Activated CD4-positive, alpha-beta T cell treated with anti-CD3 and anti-CD28 coated beads, Interleukin-2, Interleukin-4, amounts not matched to agents 100 ng/mL and 50 ng/mL, durations not matched to agents 16 hours and 8 hours (primary cell): ENCODE data around the gene PAK1IP1.
"Not testable (repeated sequence)": the region's sequence is repeated elsewhere in the genome, so short reads cannot be mapped to it uniquely, and the experiment has no call there.

Experiments used
- DNase-seq: peaks from one replicate; pipeline ENCODE4 v3.0.0-alpha.2; 2020; ENCODE audit warnings: low spot score

The PAK1IP1 gene

GRCh38 chr6:10692965-10693538 lies 1.7 kb upstream of the PAK1IP1 start:
- no peak for DNase-seq

DNA sequence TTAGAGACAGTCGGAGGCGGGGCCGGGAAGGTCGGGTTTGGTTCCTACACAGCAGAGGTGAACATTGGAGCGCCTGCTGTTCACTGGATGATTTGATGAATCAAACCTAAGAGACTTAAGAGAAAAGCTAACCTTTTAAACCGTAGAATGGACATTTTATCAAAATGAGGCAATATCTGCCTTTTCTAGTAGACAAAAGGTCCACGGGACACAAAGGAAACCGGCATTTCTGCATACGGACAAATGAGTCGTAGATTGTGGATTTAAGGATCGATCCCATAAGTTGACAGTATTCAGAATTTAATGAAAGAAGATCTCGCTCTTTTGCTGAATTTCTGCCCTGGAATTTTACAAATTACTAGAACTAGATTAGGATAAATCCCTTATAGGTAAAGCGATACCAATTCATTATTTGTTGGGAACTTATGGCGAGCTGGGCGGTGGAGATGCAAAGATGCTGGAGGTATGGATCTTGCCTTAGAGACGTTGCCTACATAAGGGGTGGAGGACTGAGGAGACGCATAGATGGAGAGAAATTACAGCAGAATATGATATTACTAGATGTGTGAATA lies 400 bp downstream of the PAK1IP1 start:
- DNase-seq = no peak

- DNase-seq = no peak
These were observed 1.9 kb downstream of the PAK1IP1 start for GRCh38 chr6:10696655-10697054.

GRCh38 chr6:10713962-10714361 lies 19.2 kb downstream of the PAK1IP1 start:
- no peak for DNase-seq

GRCh38 chr6:10719296-10719963 lies 24.7 kb downstream of the PAK1IP1 start:
- peak; percentile 39 for DNase-seq

GRCh38 chr6:10719964-10720264 lies 25.1 kb downstream of the PAK1IP1 start:
- no peak for DNase-seq

- peak; percentile 54 for DNase-seq
These were observed 25.6 kb downstream of the PAK1IP1 start for GRCh38 chr6:10720265-10720959.

DNA sequence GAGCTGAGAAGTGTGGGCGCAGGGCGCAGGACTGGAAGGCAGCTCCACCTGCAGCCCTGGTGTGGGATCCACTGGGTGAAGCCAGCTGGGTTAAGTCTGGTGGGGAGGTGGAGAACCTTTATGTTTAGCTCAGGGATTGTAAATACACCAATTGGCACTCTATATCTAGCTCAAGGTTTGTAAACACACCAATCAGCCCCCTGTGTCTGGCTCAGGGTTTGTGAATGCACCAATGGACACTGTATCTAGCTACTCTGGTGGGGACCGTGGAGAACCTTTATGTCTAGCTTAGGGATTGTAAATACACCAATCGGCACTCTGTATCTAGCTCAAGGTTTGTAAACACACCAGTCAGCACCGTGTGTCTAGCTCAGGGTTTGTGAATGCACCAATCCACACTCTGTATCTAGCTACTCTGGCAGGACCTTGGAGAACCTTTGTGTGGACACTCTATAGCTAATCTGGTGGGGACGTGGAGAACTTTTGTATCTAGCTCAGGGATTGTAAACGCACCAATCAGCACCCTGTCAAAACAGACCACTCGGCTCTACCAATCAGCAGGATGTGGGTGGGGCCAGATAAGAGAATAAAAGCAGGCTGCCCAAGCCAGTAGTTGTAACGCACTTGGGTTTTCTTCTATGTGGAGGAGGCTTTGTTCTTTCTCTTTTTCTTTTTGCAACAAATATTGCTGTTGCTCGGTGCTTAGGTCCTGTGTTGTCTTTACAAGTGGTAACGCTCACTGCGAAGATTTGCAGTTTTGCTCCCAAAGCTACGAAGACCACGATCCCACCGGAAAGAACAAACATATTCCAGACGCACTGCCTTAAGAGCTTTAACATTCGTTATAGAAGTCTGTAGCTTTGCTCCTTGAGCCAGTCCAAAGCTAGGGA lies 26.4 kb downstream of the PAK1IP1 start:
- peak; percentile 39 for DNase-seq

DNA sequence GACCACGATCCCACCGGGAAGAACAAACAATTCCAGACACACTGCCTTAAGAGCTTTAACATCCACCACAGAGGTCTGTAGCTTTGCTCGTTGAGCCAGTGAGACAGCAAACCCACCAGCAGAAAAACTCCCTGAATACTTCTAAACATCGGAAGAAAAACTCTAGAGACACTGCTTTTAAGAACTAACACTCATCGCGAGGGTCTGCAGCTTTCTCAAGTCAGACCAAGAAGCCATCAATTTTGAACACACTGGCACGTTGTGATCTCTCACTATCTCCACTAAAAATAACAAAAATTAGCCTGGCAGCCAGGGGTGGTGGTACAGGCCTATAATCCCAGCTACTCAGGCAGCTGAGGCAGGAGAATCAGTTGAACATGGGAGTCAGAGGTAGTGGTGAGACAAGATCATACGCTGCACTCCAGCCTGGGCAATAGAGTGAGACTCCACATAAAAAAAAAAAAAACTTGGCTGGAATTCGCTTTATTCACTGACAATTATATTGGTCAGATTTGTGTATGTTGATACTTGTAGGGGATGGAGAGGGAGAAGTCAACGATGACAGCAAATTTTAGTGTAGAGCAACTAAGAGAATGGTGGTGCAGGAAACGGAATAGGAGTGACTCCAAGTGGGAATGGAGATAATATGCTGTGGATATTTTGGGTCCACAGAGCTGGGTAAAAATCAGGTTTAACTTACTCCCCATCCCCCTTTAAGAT lies 27.2 kb downstream of the PAK1IP1 start:
- DNase-seq = no peak

DNA sequence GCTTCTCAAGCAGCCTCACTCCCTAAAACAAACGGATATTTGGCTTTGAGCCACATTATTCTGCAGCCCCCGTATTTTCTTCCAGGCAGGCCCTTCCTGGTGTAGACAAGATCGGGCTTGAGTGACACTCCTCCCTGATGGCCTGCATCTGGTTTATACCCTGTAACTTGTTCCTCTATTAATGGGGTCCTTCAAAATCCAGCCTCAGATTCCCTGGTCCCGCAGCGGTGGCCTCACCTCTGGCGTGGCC lies 27.7 kb downstream of the PAK1IP1 start:
- no peak for DNase-seq

DNA sequence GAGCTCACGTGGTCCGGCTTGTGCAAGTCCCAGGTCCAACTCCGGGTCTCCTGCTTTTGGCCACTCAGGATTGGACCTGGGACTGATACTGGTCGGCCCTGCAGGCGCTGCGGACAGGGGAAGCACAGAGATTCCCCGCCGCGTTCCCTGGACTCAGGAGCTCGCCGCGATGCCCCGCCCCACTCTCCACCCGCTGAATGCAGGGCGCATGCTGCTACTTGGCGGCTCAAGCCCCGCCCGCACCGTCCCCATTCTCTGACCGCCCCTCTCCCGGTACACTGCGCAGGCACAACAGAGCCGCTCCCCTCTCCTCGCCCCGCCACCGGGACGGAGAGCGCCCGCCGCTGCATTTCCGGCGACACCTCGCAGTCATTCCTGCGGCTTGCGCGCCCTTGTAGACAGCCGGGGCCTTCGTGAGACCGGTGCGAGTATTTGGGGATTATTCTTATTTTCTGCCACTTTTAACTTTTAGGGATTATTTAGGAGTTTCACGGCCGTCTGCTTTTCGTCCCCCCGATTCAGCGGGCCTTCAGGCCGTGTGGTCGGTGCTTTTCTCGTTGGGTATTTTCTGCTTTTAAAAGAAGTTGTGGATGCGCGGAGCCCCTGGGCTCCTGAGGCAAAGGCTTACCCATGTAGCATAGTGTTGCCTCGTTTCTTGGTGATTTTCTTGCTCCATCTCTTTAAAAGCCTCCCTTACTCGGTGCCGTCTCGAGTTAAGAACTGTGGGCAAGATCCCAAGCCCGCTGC lies 28.2 kb downstream of the PAK1IP1 start, which contains the start of gene TMEM14C:
TMEM14C (plus strand) TSS at position 251 of the 747 bp plus-strand sequence. CDS start 1,544 bp downstream, outside the sequence.
- DNase-seq = peak; percentile 91

- no peak for DNase-seq
These were observed 28.8 kb downstream of the PAK1IP1 start for GRCh38 chr6:10723567-10723881.

GRCh38 chr6:10725044-10725443 lies 30.3 kb downstream of the PAK1IP1 start:
- DNase-seq = no peak

DNA sequence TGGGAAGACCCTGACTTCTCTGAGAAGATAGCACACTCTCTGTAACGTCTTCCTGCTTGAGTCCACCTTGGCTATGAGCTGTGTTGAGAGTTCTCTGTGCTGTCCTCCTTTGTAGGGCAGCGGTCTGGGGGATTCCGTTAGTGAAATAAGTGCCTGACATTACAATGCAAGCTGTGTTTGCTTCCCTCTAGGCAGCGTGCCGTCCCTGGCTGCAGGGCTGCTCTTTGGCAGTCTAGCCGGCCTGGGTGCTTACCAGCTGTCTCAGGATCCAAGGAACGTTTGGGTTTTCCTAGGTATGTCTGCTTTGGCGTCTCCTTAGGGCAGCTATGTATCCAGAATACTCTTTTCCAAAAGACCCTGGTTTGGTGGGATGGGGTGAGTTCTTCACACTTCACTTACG lies 30.9 kb downstream of the PAK1IP1 start:
- DNase-seq = no peak

DNA sequence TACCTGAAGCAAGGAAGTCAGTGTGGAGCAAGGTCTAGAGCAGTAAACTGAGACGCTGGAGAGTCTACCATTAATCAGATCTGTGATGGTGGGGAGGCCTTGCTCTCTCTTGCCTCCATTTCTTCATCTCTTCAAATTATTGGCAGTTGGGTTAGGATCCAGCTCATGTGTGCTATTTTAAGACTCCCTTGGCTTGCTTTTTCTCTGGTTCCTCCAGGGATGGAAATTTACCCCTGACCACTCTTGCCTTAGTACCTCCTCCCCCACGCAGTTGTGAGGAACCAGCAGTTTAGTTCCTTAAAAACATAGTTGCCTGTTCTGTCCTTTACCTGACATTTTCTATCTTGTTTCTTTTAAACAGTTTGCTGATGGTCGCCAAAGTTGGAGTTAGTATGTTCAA lies 35.5 kb downstream of the PAK1IP1 start:
- DNase-seq = no peak

DNA sequence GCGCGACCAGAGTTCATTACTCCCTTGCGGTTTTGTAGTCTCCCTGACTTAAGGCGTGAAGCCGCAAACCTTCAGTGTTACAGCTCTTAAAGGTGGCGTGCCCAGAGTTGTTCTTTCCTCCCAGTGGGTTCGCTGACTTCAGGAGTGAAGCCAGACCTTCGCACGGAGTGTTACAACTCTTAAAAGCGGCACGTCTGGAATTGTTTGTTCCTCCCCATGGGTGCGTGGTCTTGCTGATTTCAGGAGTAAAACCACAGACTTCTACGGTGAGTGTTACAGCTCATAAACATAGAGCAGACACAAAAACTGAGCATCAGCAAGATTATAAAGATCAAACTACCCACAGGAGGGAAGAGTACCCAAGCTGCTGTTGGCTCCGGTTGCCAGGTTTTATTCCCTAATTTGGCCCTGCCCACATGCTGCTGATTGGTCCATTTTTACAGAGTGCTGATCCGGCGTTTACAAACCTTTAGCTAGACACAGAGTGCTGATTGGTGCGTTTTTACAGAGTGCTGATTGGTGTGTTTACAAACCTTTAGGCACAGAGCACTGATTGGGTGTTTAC lies 38.5 kb downstream of the PAK1IP1 start:
- no peak for DNase-seq

- no peak for DNase-seq
These were observed 39.1 kb downstream of the PAK1IP1 start for GRCh38 chr6:10733863-10734262.

DNA sequence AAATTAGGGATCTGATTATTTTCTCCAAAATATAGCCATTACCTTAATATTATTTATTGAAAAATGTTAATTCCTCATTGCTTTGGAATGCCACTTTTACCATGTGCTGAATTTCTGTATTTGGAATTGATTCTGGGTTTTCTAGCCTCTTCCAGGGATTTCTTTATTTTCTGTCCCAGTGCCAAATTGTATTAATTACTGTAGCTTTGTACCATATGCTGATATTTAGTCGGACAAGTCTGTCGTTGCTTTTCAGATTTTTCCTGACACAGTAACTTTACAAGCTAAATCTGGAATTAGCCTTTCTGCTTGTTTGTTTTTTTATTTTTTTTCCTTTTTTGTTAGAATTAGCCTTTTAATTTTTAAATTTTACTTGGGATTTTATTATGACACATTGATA lies 42.0 kb downstream of the PAK1IP1 start:
- no peak for DNase-seq

- DNase-seq = no peak
These were observed 45.3 kb downstream of the PAK1IP1 start for GRCh38 chr6:10740061-10740460.

GRCh38 chr6:10741643-10742042 lies 46.9 kb downstream of the PAK1IP1 start:
- not testable (repeated sequence) for DNase-seq

GRCh38 chr6:10742251-10742650 lies 47.5 kb downstream of the PAK1IP1 start:
- DNase-seq = no peak
